GM12801 (cell line): ENCODE measurements around the gene INSL3.

Experiments
- CTCF ChIP-seq: IDR thresholded peaks from one replicate; pipeline ENCODE4 v1.5.1; 2011; ENCODE audit warnings: control low read depth; ENCODE audit not compliant: insufficient read length; ENCODE audit errors: extremely low read depth

The INSL3 gene

GRCh38 chr19:17841810-17842662, 20.7 kb upstream of the INSL3 start:
- TF ChIP-seq CTCF = no peak

GRCh38 chr19:17841371-17841809, 20.1 kb upstream of the INSL3 start:
- no peak for TF ChIP-seq CTCF

- no peak for TF ChIP-seq CTCF
These were observed 18.7 kb upstream of the INSL3 start for GRCh38 chr19:17840019-17840418.

GRCh38 chr19:17837972-17838371, 16.7 kb upstream of the INSL3 start:
- no peak for TF ChIP-seq CTCF

- no peak for TF ChIP-seq CTCF
These were observed 15.2 kb upstream of the INSL3 start for GRCh38 chr19:17836530-17836929.

GRCh38 chr19:17835182-17836006, 14.1 kb upstream of the INSL3 start:
- no peak for TF ChIP-seq CTCF

- TF ChIP-seq CTCF = no peak
These were observed 13.2 kb upstream of the INSL3 start for GRCh38 chr19:17834350-17835181.
